WTC11 (cell line): ENCODE measurements around the gene KRT80. TPM values are rescaled to one million over a fixed set of nuclear protein-coding genes. Genes with fewer than 3 reads are reported as not detected.

Source experiments
- ATAC-seq: fragments of 200-7000 bp; cut with Tn5 transposase; 2 replicates; pipeline ENCODE4 v1.10.0; 2021; ENCODE audit warnings: mild to moderate bottlenecking, moderate library complexity
- CTCF ChIA-PET: fragments of 300-600 bp; sonication (Branson Sonifier 250); formaldehyde crosslinking; loops from one replicate; lab custom pipeline; 2021; ENCODE audit warnings: antibody characterized with exemption; lab: Charles Lee
- POLR2A ChIA-PET: fragments of 350-600 bp; sonication (Branson Sonifier 250); formaldehyde crosslinking; loops from one replicate; lab custom pipeline; 2021; ENCODE audit warnings: antibody characterized with exemption; lab: Charles Lee
- DNase-seq: peaks from one replicate; pipeline ENCODE4 v3.0.0; 2021; ENCODE audit warnings: low spot score
- H3K27ac Mint-ChIP-seq: 2 replicates; pipeline ENCODE4 v1.8.0; 2021; ENCODE audit warnings: mixed read lengths
- H3K27me3 Mint-ChIP-seq: 2 replicates; pipeline ENCODE4 v1.8.0; 2021; ENCODE audit warnings: low read depth, mild to moderate bottlenecking, moderate library complexity, mixed read lengths
- H3K36me3 Mint-ChIP-seq: 2 replicates; pipeline ENCODE4 v1.8.0; 2021; ENCODE audit warnings: mixed read lengths
- H3K4me1 Mint-ChIP-seq: 2 replicates; pipeline ENCODE4 v1.8.0; 2022; ENCODE audit warnings: mixed read lengths
- H3K4me3 Mint-ChIP-seq: 2 replicates; pipeline ENCODE4 v1.8.0; 2021; ENCODE audit warnings: mild to moderate bottlenecking, moderate library complexity, mixed read lengths
- H3K9me3 Mint-ChIP-seq: 2 replicates; pipeline ENCODE4 v1.8.0; 2021; ENCODE audit warnings: mixed read lengths
- ATF1 ChIP-seq: sonication (generic); formaldehyde crosslinking; IDR thresholded peaks from 2 replicates; pipeline ENCODE4 v1.8.1; 2023; ENCODE audit warnings: mild to moderate bottlenecking, moderate library complexity, missing genetic modification reagents
- JUN ChIP-seq: sonication (generic); formaldehyde crosslinking; IDR thresholded peaks from 2 replicates; pipeline ENCODE4 v1.8.0; 2023; ENCODE audit warnings: mild to moderate bottlenecking, missing genetic modification reagents
- NFYB ChIP-seq: sonication (generic); formaldehyde crosslinking; conservative IDR thresholded peaks from 2 replicates; pipeline ENCODE4 v1.8.0; 2022; ENCODE audit warnings: low read depth, missing genetic modification reagents
- NR2C2 ChIP-seq: sonication (generic); formaldehyde crosslinking; IDR thresholded peaks from 2 replicates; pipeline ENCODE4 v1.8.0; 2022; ENCODE audit warnings: mild to moderate bottlenecking, missing genetic modification reagents
- TEAD1 ChIP-seq: sonication (generic); formaldehyde crosslinking; IDR thresholded peaks from 2 replicates; pipeline ENCODE4 v1.8.0; 2022; ENCODE audit warnings: mild to moderate bottlenecking, missing genetic modification reagents
- TEAD4 ChIP-seq: sonication (generic); formaldehyde crosslinking; IDR thresholded peaks from 2 replicates; pipeline ENCODE4 v1.8.0; 2022; ENCODE audit warnings: mild to moderate bottlenecking, missing genetic modification reagents
- ZBTB21 ChIP-seq: sonication (generic); formaldehyde crosslinking; IDR thresholded peaks from 2 replicates; pipeline ENCODE4 v1.8.1; 2023; ENCODE audit warnings: mild to moderate bottlenecking, missing genetic modification reagents, borderline replicate concordance
- ZNF232 ChIP-seq: sonication (generic); formaldehyde crosslinking; IDR thresholded peaks from 2 replicates; pipeline ENCODE4 v1.8.0; 2022; ENCODE audit warnings: mild to moderate bottlenecking, missing genetic modification reagents
- ZNF317 ChIP-seq: sonication (generic); formaldehyde crosslinking; IDR thresholded peaks from 2 replicates; pipeline ENCODE4 v1.8.1; 2023; ENCODE audit warnings: low read depth, mild to moderate bottlenecking, moderate library complexity, missing genetic modification reagents, borderline replicate concordance
- total RNA-seq: library from RNA; stranded (reverse); gene quantifications from 3 replicates; pipeline ENCODE4 v1.2.3, GENCODE V29; 2021
- TF ChIP-seq, protein P1 (sequence below): fragments of 250-450 bp; sonication (Bioruptor Pico); IDR thresholded peaks from 2 replicates; pipeline ENCODE4 v1.9.0; 2021; ENCODE audit warnings: mild to moderate bottlenecking, borderline replicate concordance
- TF ChIP-seq, protein P2 (sequence below): sonication (generic); formaldehyde crosslinking; IDR thresholded peaks from 2 replicates; pipeline ENCODE4 v1.8.1; 2023; ENCODE audit warnings: mild to moderate bottlenecking, missing genetic modification reagents
- TF ChIP-seq, protein P3 (sequence below): sonication (generic); formaldehyde crosslinking; IDR thresholded peaks from 2 replicates; pipeline ENCODE4 v1.8.1; 2023; ENCODE audit warnings: mild to moderate bottlenecking, missing genetic modification reagents
- TF ChIP-seq, protein P4 (sequence below): sonication (generic); formaldehyde crosslinking; conservative IDR thresholded peaks from 2 replicates; pipeline ENCODE4 v1.8.1; 2023; ENCODE audit warnings: mild to moderate bottlenecking, low read depth, missing genetic modification reagents, moderate library complexity
- TF ChIP-seq, protein P5 (sequence below): sonication (generic); formaldehyde crosslinking; IDR thresholded peaks from 2 replicates; pipeline ENCODE4 v1.8.1; 2023; ENCODE audit warnings: mild to moderate bottlenecking, moderate library complexity, missing genetic modification reagents
- TF ChIP-seq, protein P6 (sequence below): sonication (generic); formaldehyde crosslinking; IDR thresholded peaks from 2 replicates; pipeline ENCODE4 v1.8.1; 2022; ENCODE audit warnings: low read depth, mild to moderate bottlenecking, moderate library complexity, missing genetic modification reagents, borderline replicate concordance

The KRT80 gene
- total RNA-seq, 1 experiment from 2014 or later: 0.11 TPM

DNA sequence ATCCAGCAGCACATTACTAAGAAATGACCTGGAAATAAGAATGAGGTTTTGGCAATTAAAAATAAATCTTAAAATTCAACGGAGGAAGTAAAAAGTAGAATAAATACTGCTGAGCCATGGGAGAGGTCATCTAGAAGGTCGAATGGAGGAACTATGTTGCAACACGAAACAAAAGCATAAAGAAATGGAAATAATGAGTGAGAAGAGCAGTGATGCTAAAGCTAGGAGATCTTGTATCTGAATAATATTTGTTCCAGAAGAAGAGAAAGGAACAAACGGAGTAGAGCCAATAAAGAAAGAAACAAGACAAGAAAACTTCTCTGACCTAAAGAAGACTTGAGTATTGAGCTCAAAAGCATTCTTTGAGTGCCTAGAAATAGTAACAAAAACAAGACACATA, 34.6 kb upstream of the KRT80 start (continued):
- TF ChIP-seq ATF1 (CRISPR knock-in tag): no peak
- TF ChIP-seq, protein P1, sequence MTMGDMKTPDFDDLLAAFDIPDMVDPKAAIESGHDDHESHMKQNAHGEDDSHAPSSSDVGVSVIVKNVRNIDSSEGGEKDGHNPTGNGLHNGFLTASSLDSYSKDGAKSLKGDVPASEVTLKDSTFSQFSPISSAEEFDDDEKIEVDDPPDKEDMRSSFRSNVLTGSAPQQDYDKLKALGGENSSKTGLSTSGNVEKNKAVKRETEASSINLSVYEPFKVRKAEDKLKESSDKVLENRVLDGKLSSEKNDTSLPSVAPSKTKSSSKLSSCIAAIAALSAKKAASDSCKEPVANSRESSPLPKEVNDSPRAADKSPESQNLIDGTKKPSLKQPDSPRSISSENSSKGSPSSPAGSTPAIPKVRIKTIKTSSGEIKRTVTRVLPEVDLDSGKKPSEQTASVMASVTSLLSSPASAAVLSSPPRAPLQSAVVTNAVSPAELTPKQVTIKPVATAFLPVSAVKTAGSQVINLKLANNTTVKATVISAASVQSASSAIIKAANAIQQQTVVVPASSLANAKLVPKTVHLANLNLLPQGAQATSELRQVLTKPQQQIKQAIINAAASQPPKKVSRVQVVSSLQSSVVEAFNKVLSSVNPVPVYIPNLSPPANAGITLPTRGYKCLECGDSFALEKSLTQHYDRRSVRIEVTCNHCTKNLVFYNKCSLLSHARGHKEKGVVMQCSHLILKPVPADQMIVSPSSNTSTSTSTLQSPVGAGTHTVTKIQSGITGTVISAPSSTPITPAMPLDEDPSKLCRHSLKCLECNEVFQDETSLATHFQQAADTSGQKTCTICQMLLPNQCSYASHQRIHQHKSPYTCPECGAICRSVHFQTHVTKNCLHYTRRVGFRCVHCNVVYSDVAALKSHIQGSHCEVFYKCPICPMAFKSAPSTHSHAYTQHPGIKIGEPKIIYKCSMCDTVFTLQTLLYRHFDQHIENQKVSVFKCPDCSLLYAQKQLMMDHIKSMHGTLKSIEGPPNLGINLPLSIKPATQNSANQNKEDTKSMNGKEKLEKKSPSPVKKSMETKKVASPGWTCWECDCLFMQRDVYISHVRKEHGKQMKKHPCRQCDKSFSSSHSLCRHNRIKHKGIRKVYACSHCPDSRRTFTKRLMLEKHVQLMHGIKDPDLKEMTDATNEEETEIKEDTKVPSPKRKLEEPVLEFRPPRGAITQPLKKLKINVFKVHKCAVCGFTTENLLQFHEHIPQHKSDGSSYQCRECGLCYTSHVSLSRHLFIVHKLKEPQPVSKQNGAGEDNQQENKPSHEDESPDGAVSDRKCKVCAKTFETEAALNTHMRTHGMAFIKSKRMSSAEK: no peak
- no peak for TF ChIP-seq NR2C2
- TF ChIP-seq, protein P2, sequence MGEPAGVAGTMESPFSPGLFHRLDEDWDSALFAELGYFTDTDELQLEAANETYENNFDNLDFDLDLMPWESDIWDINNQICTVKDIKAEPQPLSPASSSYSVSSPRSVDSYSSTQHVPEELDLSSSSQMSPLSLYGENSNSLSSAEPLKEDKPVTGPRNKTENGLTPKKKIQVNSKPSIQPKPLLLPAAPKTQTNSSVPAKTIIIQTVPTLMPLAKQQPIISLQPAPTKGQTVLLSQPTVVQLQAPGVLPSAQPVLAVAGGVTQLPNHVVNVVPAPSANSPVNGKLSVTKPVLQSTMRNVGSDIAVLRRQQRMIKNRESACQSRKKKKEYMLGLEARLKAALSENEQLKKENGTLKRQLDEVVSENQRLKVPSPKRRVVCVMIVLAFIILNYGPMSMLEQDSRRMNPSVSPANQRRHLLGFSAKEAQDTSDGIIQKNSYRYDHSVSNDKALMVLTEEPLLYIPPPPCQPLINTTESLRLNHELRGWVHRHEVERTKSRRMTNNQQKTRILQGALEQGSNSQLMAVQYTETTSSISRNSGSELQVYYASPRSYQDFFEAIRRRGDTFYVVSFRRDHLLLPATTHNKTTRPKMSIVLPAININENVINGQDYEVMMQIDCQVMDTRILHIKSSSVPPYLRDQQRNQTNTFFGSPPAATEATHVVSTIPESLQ (CRISPR knock-in tag): no peak

DNA sequence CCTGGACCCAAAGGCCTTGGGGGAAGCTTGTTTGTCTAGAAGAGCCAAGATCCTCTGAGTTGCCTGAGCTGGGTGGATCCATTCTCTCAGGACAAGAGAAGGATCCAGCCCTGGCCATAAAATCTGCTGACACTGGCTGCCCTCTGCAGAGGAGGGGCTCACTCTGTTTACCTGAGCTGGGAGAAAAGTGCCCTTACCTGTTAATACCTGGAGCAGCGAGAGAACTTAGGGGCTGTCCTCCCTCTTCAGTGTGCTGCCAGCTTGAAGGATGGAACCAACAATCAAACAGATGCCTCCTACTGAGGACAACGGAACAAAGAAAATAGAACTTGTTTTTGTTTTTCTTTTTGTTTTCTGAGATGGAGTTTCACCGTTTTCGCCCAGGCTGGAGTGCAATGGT, 33.9 kb upstream of the KRT80 start:
- ChIA-PET POLR2A (no interaction called here), CTCF (interaction anchor here (0.7 to 3.7 kb wide), 12 partner anchors 11 to 230 kb away, joined by 3 to 19 read pairs (median 3); no protein-coding TSS in a partner anchor)
- Mint-ChIP-seq H3K36me3 (no peaks in the 10 kb centered on the region), H3K27me3 (peaks cover 13% of the 10 kb centered on the region)
- TF ChIP-seq JUN (CRISPR knock-in tag): no peak
- no peak for TF ChIP-seq TEAD4 (CRISPR knock-in tag)
- TF ChIP-seq, all 79 proteins: peak for 0
- peaks cover 4% of the 10 kb centered on the region; the same call in 1 of the 2 replicates for H3K4me1 Mint-ChIP-seq
- ATAC-seq: no peak
- no peak overlapping the region for H3K27ac Mint-ChIP-seq
- H3K4me3 Mint-ChIP-seq: no peak overlapping the region
- no peaks in the 10 kb centered on the region for H3K9me3 Mint-ChIP-seq
- no peak for DNase-seq

DNA sequence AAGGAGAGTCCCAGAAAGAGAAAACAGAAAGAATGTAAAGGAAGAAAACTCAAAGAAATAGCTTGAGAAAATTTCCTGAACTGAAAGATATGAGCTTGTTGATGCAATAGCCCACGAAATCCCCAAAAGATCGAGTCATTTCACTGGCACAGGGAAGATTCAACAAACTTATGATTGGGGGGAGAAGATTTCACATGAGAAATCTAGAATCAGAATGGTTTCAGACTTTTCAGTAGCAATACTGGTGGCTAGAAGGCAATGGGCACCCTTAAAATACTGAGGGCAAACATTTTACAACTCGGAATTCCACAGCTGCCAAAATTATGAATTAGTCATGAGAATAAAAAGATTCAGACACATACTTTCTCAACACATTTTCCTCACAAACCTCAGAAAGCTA, 32.3 kb upstream of the KRT80 start:
- H3K27me3 Mint-ChIP-seq: peaks cover 8% of the 10 kb centered on the region
- H3K4me3 Mint-ChIP-seq: no peak overlapping the region
- no peak for ATAC-seq
- H3K27ac Mint-ChIP-seq: no peak overlapping the region
- ChIA-PET CTCF (interaction anchor here (0.6 to 3.7 kb wide), 11 partner anchors 9 to 199 kb away, joined by 3 to 19 read pairs (median 4); partner anchors contain the start of gene KRT7), POLR2A (no interaction called here)
- no peak for DNase-seq
- H3K4me1 Mint-ChIP-seq: no peaks in the 10 kb centered on the region
- no peaks in the 10 kb centered on the region for H3K9me3 Mint-ChIP-seq
- no peaks in the 10 kb centered on the region for H3K36me3 Mint-ChIP-seq
- TF ChIP-seq ZNF317: no peak
- TF ChIP-seq TEAD1 (CRISPR knock-in tag): no peak
- TF ChIP-seq, protein P3, sequence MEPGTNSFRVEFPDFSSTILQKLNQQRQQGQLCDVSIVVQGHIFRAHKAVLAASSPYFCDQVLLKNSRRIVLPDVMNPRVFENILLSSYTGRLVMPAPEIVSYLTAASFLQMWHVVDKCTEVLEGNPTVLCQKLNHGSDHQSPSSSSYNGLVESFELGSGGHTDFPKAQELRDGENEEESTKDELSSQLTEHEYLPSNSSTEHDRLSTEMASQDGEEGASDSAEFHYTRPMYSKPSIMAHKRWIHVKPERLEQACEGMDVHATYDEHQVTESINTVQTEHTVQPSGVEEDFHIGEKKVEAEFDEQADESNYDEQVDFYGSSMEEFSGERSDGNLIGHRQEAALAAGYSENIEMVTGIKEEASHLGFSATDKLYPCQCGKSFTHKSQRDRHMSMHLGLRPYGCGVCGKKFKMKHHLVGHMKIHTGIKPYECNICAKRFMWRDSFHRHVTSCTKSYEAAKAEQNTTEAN (CRISPR knock-in tag): no peak
- TF ChIP-seq, protein P4, sequence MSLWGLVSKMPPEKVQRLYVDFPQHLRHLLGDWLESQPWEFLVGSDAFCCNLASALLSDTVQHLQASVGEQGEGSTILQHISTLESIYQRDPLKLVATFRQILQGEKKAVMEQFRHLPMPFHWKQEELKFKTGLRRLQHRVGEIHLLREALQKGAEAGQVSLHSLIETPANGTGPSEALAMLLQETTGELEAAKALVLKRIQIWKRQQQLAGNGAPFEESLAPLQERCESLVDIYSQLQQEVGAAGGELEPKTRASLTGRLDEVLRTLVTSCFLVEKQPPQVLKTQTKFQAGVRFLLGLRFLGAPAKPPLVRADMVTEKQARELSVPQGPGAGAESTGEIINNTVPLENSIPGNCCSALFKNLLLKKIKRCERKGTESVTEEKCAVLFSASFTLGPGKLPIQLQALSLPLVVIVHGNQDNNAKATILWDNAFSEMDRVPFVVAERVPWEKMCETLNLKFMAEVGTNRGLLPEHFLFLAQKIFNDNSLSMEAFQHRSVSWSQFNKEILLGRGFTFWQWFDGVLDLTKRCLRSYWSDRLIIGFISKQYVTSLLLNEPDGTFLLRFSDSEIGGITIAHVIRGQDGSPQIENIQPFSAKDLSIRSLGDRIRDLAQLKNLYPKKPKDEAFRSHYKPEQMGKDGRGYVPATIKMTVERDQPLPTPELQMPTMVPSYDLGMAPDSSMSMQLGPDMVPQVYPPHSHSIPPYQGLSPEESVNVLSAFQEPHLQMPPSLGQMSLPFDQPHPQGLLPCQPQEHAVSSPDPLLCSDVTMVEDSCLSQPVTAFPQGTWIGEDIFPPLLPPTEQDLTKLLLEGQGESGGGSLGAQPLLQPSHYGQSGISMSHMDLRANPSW (CRISPR knock-in tag): no peak
- TF ChIP-seq, protein P5, sequence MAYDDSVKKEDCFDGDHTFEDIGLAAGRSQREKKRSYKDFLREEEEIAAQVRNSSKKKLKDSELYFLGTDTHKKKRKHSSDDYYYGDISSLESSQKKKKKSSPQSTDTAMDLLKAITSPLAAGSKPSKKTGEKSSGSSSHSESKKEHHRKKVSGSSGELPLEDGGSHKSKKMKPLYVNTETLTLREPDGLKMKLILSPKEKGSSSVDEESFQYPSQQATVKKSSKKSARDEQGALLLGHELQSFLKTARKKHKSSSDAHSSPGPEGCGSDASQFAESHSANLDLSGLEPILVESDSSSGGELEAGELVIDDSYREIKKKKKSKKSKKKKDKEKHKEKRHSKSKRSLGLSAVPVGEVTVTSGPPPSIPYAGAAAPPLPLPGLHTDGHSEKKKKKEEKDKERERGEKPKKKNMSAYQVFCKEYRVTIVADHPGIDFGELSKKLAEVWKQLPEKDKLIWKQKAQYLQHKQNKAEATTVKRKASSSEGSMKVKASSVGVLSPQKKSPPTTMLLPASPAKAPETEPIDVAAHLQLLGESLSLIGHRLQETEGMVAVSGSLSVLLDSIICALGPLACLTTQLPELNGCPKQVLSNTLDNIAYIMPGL (CRISPR knock-in tag): no peak
- TF ChIP-seq ZNF232: no peak
- TF ChIP-seq ZBTB21 (CRISPR knock-in tag): no peak
- TF ChIP-seq, protein P6, sequence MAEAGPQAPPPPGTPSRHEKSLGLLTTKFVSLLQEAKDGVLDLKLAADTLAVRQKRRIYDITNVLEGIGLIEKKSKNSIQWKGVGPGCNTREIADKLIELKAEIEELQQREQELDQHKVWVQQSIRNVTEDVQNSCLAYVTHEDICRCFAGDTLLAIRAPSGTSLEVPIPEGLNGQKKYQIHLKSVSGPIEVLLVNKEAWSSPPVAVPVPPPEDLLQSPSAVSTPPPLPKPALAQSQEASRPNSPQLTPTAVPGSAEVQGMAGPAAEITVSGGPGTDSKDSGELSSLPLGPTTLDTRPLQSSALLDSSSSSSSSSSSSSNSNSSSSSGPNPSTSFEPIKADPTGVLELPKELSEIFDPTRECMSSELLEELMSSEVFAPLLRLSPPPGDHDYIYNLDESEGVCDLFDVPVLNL (CRISPR knock-in tag): no peak
- TF ChIP-seq NFYB (CRISPR knock-in tag): no peak
